Left ventricle myocardium inferior (tissue), 1 donor: Measurements from ENCODE around the gene PCDHA12. TPM values are rescaled to one million over a fixed set of nuclear protein-coding genes. Genes with fewer than 3 reads are reported as not detected.
"Not testable (repeated sequence)": the region's sequence is repeated elsewhere in the genome, so short reads cannot be mapped to it uniquely, and the experiment has no call there.

ENCODE experiments used
- DNase-seq: peaks from one replicate; pipeline ENCODE4 v3.0.0-alpha.2; 2020
- H3K27ac ChIP-seq: fragments of 200-600 bp; replicated peaks from 2 replicates; pipeline ENCODE4 v1.8.0; 2021
- H3K27me3 ChIP-seq: fragments of 200-600 bp; 2 replicates; pipeline ENCODE4 v1.8.0; 2021; ENCODE audit warnings: low read depth
- H3K36me3 ChIP-seq: fragments of 200-600 bp; 2 replicates; pipeline ENCODE4 v1.8.0; 2021
- H3K4me1 ChIP-seq: fragments of 200-600 bp; 2 replicates; pipeline ENCODE4 v1.8.0; 2021
- H3K4me3 ChIP-seq: fragments of 200-600 bp; 2 replicates; pipeline ENCODE4 v1.8.0; 2021; ENCODE audit warnings: mild to moderate bottlenecking, moderate library complexity
- H3K9me3 ChIP-seq: fragments of 200-600 bp; replicated peaks from 2 replicates; pipeline ENCODE4 v1.8.0; 2021
- intact Hi-C: fragments of 100-400 bp; cut with micrococcal nuclease; formaldehyde crosslinking; loops from one replicate; pipeline ENCODE4 v1.11.0; 2022
- total RNA-seq: library from RNA; stranded (reverse); fragmentation: NEBNext Ultra II Directional; extraction: Animal tissue kit (Norgen Biotek cat#: 25700); gene quantifications from one replicate; pipeline ENCODE4 v1.2.1, GENCODE V29; 2021
- TF ChIP-seq, protein P1 (sequence below): fragments of 200-600 bp; IDR thresholded peaks from 2 replicates; pipeline ENCODE4 v1.8.0; 2021; ENCODE audit warnings: antibody characterized with exemption, mild to moderate bottlenecking, borderline replicate concordance
- donor health status: DM: no; HTN: yes; CAD: no; lungs with severe emphysema.

The PCDHA12 gene
- total RNA-seq, 1 donor from 2014 or later = not detected

DNA sequence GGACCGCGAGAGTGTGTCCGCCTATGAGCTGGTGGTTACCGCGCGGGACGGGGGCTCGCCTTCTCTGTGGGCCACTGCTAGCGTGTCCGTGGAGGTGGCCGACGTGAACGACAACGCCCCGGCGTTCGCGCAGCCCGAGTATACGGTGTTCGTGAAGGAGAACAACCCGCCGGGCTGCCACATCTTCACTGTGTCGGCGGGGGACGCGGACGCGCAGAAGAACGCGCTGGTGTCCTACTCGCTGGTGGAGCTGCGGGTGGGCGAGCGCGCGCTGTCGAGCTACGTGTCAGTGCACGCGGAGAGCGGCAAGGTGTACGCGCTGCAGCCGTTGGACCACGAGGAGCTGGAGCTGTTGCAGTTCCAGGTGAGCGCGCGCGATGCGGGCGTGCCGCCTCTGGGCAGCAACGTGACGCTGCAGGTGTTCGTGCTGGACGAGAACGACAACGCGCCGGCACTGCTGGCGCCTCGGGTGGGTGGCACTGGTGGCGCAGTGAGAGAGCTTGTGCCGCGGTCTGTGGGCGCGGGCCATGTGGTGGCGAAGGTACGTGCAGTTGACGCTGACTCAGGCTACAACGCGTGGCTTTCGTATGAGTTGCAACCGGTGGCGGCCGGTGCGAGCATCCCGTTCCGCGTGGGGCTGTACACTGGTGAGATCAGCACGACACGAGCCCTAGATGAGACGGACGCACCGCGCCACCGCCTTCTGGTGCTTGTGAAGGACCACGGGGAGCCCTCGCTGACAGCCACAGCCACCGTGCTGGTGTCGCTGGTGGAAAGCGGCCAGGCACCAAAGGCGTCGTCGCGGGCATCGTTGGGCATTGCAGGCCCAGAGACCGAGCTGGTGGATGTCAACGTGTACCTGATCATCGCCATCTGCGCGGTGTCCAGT lies 39.2 kb upstream of the PCDHA12 start:
- H3K36me3 ChIP-seq = no peaks in the 10 kb centered on the region
- no peak overlapping the region for H3K27ac ChIP-seq
- H3K4me3 ChIP-seq = no peak overlapping the region
- H3K9me3 ChIP-seq = peaks cover 50% of the 10 kb centered on the region
- peaks cover 81% of the 10 kb centered on the region for H3K27me3 ChIP-seq
- intact Hi-C loops = no loop called here
- DNase-seq = no peak
- H3K4me1 ChIP-seq = no peaks in the 10 kb centered on the region
- TF ChIP-seq, protein P1, sequence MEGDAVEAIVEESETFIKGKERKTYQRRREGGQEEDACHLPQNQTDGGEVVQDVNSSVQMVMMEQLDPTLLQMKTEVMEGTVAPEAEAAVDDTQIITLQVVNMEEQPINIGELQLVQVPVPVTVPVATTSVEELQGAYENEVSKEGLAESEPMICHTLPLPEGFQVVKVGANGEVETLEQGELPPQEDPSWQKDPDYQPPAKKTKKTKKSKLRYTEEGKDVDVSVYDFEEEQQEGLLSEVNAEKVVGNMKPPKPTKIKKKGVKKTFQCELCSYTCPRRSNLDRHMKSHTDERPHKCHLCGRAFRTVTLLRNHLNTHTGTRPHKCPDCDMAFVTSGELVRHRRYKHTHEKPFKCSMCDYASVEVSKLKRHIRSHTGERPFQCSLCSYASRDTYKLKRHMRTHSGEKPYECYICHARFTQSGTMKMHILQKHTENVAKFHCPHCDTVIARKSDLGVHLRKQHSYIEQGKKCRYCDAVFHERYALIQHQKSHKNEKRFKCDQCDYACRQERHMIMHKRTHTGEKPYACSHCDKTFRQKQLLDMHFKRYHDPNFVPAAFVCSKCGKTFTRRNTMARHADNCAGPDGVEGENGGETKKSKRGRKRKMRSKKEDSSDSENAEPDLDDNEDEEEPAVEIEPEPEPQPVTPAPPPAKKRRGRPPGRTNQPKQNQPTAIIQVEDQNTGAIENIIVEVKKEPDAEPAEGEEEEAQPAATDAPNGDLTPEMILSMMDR = no peak

DNA sequence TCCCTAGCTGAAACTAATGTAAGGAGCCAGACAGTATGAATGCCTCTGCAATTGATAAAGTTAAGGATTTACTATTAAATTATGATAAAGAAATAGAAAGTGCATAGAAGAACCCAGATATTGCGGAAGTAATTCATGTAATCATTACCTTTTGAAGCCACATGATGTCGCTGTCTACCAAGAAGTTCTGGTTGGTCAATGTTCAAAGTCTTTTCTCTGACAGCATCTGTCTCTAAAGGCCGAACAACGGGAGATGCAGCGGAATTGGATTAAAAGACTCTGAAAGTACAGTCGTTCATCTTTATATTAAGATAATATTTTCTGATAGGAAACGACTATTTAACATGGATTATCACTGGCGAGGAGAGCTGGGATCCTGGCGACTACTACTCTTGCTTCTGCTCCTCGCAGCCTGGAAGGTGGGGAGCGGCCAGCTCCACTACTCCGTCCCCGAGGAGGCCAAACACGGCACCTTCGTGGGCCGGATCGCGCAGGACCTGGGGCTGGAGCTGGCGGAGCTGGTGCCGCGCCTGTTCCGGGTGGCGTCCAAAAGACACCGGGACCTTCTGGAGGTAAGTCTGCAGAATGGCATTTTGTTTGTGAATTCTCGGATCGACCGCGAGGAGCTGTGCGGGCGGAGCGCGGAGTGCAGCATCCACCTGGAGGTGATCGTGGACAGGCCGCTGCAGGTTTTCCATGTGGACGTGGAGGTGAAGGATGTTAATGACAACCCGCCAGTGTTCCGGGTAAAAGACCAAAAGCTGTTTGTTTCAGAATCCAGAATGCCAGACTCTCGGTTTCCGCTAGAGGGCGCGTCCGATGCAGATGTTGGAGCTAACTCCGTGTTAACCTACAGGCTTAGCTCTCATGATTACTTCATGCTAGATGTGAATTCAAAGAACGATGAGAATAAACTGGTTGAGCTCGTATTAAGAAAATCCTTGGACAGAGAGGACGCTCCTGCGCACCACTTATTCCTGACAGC lies 33.8 kb upstream of the PCDHA12 start, which contains the start of gene PCDHA8:
Gene PCDHA8 (plus strand): TSS at position 210 of the 985 bp plus-strand sequence. CDS start 135 bp downstream, at position 345.
- peaks cover 53% of the 10 kb centered on the region for H3K9me3 ChIP-seq

DNA sequence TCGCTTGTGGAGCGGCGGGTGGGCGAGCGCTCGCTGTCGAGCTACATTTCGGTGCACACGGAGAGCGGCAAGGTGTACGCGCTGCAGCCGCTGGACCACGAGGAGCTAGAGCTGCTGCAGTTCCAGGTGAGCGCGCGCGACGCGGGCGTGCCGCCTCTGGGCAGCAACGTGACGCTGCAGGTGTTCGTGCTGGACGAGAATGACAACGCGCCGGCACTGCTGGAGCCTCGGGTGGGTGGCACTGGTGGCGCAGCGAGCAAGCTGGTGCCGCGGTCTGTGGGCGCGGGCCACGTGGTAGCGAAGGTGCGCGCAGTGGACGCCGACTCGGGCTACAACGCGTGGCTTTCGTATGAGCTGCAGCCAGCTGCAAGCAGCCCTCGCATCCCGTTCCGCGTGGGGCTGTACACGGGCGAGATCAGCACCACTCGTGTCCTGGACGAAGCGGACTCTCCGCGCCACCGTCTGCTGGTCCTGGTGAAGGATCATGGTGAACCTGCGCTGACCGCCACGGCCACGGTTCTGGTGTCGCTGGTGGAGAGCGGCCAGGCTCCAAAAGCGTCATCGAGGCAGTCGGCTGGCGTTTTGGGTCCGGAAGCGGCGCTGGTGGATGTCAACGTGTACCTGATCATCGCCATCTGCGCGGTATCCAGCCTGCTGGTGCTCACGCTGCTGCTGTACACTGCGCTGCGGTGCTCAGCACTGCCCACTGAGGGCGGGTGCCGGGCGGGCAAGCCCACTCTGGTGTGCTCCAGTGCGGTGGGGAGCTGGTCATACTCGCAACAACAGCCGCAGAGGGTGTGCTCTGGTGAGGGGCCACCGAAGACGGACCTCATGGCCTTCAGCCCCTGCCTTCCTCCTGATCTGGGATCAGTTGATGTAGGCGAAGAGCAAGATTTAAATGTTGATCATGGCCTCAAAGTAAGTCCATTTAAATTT lies 32.0 kb upstream of the PCDHA12 start:
- peaks cover 52% of the 10 kb centered on the region for H3K9me3 ChIP-seq
- DNase-seq = no peak
- no peaks in the 10 kb centered on the region for H3K4me1 ChIP-seq
- TF ChIP-seq, protein P1 = no peak
- H3K4me3 ChIP-seq = no peak overlapping the region
- no peak overlapping the region for H3K27ac ChIP-seq
- intact Hi-C loops = no loop called here
- H3K36me3 ChIP-seq = no peaks in the 10 kb centered on the region
- peaks cover 62% of the 10 kb centered on the region for H3K27me3 ChIP-seq

More for the DNA sequence above, 33.8 kb upstream of the PCDHA12 start, which contains the start of gene PCDHA8:
- no peak within 1 kb of the TSS for H3K27ac ChIP-seq
- H3K4me1 ChIP-seq = no peaks in the 10 kb centered on the region
- TF ChIP-seq, protein P1 = no peak
- no peak for DNase-seq
- intact Hi-C loops = no loop called here
- peaks cover 57% of the 10 kb centered on the region for H3K27me3 ChIP-seq
- no peak within 1 kb of the TSS for H3K4me3 ChIP-seq
- H3K36me3 ChIP-seq = no peaks in the 10 kb centered on the region

DNA sequence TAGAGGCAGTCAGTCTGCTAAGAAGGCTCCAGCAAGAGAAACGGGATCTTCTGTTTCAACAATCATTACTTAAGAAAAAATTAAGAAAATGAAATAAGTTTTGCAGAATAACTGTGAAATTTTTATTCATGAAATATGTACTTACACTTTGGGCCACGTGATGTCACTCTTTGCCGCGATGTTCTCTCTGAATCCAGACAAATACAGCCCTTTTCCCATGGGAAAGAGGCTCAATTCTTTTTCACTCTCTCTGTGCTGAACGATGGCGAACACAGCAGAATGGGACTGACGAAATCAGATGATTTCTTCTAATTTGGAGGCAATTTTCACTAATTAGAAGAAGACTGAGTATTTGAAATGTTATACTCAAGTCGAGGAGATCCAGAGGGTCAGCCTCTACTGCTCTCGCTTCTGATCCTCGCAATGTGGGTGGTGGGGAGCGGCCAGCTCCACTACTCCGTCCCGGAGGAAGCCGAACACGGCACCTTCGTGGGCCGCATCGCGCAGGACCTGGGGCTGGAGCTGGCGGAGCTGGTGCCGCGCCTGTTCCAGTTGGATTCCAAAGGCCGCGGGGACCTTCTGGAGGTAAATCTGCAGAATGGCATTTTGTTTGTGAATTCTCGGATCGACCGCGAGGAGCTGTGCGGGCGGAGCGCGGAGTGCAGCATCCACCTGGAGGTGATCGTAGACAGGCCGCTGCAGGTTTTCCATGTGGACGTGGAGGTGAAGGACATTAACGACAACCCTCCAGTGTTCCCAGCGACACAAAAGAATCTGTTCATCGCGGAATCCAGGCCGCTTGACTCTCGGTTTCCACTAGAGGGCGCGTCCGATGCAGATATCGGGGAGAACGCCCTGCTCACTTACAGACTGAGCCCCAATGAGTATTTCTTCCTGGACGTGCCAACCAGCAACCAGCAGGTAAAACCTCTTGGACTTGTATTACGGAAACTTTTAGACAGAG lies 26.7 kb upstream of the PCDHA12 start, which contains the start of gene PCDHA9:
Gene PCDHA9 (plus strand): TSS at position 244 of the 964 bp plus-strand sequence. CDS start 114 bp downstream, at position 358.
- H3K27ac ChIP-seq, intact Hi-C loops, H3K36me3 ChIP-seq, H3K4me3 ChIP-seq, H3K4me1 ChIP-seq, DNase-seq: not testable (repeated sequence)
- H3K27me3 ChIP-seq = peaks cover 67% of the 10 kb centered on the region
- H3K9me3 ChIP-seq = peaks cover 47% of the 10 kb centered on the region

DNA sequence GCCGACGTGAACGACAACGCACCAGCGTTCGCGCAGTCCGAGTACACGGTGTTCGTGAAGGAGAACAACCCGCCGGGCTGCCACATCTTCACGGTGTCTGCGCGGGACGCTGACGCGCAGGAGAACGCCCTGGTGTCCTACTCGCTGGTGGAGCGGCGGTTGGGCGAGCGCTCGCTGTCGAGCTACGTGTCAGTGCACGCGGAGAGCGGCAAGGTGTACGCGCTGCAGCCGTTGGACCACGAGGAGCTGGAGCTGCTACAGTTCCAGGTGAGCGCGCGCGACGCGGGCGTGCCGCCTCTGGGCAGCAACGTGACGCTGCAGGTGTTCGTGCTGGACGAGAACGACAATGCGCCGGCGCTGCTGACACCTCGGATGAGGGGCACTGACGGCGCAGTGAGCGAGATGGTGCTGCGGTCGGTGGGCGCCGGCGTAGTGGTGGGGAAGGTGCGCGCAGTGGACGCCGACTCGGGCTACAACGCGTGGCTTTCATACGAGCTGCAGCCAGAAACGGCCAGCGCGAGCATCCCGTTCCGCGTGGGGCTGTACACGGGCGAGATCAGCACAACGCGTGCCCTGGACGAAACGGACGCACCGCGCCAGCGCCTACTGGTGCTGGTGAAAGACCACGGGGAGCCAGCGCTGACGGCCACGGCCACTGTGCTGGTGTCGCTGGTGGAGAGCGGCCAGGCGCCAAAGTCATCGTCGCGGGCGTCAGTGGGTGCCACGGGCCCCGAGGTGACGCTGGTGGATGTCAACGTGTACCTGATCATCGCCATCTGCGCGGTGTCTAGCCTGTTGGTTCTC lies 25.1 kb upstream of the PCDHA12 start:
- H3K4me1 ChIP-seq, H3K27ac ChIP-seq, H3K36me3 ChIP-seq, H3K4me3 ChIP-seq, intact Hi-C loops, DNase-seq: not testable (repeated sequence)
- Histone ChIP-seq H3K27me3 (peaks cover 70% of the 10 kb centered on the region), H3K9me3 (peaks cover 38% of the 10 kb centered on the region)
